Measurements from ENCODE around the gene ZNF414.

DNA sequence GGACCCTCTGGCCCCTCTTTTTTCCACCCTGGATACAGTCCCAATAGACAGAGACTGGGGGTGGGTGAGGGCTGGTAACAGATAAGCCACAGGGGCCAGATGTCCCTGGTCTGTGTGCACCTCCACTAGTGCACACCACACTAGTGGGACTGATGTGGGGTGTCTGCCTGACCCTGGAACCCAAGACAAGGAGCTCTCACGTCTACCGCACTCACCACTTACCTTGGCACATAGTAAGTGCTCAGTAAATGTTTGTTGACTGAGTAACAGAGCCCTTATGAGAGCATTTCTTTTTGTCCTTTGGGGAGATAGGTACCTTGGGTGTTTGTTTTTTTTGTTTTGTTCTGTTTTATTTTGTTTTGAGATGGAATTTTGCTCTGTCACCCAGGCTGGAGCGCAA is 23.1 kb upstream of the ZNF414 start:
- TF ChIP-seq, protein P1, sequence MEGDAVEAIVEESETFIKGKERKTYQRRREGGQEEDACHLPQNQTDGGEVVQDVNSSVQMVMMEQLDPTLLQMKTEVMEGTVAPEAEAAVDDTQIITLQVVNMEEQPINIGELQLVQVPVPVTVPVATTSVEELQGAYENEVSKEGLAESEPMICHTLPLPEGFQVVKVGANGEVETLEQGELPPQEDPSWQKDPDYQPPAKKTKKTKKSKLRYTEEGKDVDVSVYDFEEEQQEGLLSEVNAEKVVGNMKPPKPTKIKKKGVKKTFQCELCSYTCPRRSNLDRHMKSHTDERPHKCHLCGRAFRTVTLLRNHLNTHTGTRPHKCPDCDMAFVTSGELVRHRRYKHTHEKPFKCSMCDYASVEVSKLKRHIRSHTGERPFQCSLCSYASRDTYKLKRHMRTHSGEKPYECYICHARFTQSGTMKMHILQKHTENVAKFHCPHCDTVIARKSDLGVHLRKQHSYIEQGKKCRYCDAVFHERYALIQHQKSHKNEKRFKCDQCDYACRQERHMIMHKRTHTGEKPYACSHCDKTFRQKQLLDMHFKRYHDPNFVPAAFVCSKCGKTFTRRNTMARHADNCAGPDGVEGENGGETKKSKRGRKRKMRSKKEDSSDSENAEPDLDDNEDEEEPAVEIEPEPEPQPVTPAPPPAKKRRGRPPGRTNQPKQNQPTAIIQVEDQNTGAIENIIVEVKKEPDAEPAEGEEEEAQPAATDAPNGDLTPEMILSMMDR (IDR thresholded peaks at IDR 0.05), result no peak
- TF ChIP-seq POLR2A (IDR thresholded peaks at IDR 0.05), result no peak

All from heart left ventricle (tissue), 13 donors.